ENCODE results near the gene ENTR1. TPM values are rescaled to one million over a fixed set of nuclear protein-coding genes. Genes with fewer than 3 reads are reported as not detected.

Gene ENTR1
- total RNA-seq, 1 donor from 2014 or later, result 34.9 TPM

GRCh38 chr9:136386018-136386417 lies 24.4 kb downstream of the ENTR1 start:
- no peaks in the 10 kb centered on the region for H3K4me1 Mint-ChIP-seq
- H3K4me3 ChIP-seq, result no peak overlapping the region
- TF ChIP-seq CTCF (IDR thresholded peaks at IDR 0.05) (no peak), EZH2phosphoT487 (IDR thresholded peaks at IDR 0.05) (no peak), EZH2 (IDR thresholded peaks at IDR 0.05) (no peak)
- H3K36me3 ChIP-seq, result peaks cover 3% of the 10 kb centered on the region
- H3K27ac ChIP-seq, result no peak overlapping the region
- no peaks in the 10 kb centered on the region for H3K27me3 Mint-ChIP-seq (ENCODE audit: insufficient read depth, low read depth)
- H3K9ac ChIP-seq, result no peak overlapping the region
- peaks cover 16% of the 10 kb centered on the region for H3K36me3 Mint-ChIP-seq
- H3K9me3 Mint-ChIP-seq, result no peaks in the 10 kb centered on the region
- H2AFZ ChIP-seq (replicated peaks), result no peak overlapping the region
- H3K4me3 Mint-ChIP-seq, result no peak overlapping the region
- DNase-seq (ENCODE audit: low spot score), result no peak
- H3K9me3 ChIP-seq (ENCODE audit: low read depth), result no peaks in the 10 kb centered on the region
- no peaks in the 10 kb centered on the region for H3K4me1 ChIP-seq
- H4K20me1 ChIP-seq (ENCODE audit: low read depth), result no peaks in the 10 kb centered on the region
- H3K27me3 ChIP-seq, result no peaks in the 10 kb centered on the region
- no peak overlapping the region for H3K4me2 ChIP-seq
- H3F3A ChIP-seq (ENCODE audit: low read depth), result no peaks in the 10 kb centered on the region
- H3K79me2 ChIP-seq (ENCODE audit: low read depth), result no peaks in the 10 kb centered on the region
- no peak overlapping the region for H3K27ac Mint-ChIP-seq

- Histone ChIP-seq H3K4me1 (no peaks in the 10 kb centered on the region), H2AFZ (replicated peaks) (no peak overlapping the region), H4K20me1 (ENCODE audit: low read depth) (no peaks in the 10 kb centered on the region), H3K27ac (no peak overlapping the region), H3K27me3 (no peaks in the 10 kb centered on the region), H3K4me2 (no peak overlapping the region), H3K79me2 (ENCODE audit: low read depth) (no peaks in the 10 kb centered on the region), H3K4me3 (no peak overlapping the region), H3K36me3 (peaks cover 3% of the 10 kb centered on the region), H3K9ac (no peak overlapping the region), H3F3A (ENCODE audit: low read depth) (no peaks in the 10 kb centered on the region), H3K9me3 (ENCODE audit: low read depth) (no peaks in the 10 kb centered on the region)
- TF ChIP-seq EZH2phosphoT487 (IDR thresholded peaks at IDR 0.05), result no peak
- no peak for TF ChIP-seq CTCF (IDR thresholded peaks at IDR 0.05)
- TF ChIP-seq EZH2 (IDR thresholded peaks at IDR 0.05), result no peak
- Mint-ChIP-seq H3K27ac (no peak overlapping the region), H3K4me1 (no peaks in the 10 kb centered on the region), H3K4me3 (no peak overlapping the region), H3K9me3 (no peaks in the 10 kb centered on the region), H3K27me3 (ENCODE audit: insufficient read depth, low read depth) (peaks cover under 1% of the 10 kb centered on the region), H3K36me3 (peaks cover 16% of the 10 kb centered on the region)
- no peak for DNase-seq (ENCODE audit: low spot score)
Measured at GRCh38 chr9:136385015-136385414, 25.4 kb downstream of the ENTR1 start.

- Mint-ChIP-seq H3K27ac (no peak overlapping the region), H3K4me1 (no peaks in the 10 kb centered on the region), H3K27me3 (ENCODE audit: insufficient read depth, low read depth) (peaks cover 2% of the 10 kb centered on the region), H3K9me3 (no peaks in the 10 kb centered on the region), H3K36me3 (peaks cover 14% of the 10 kb centered on the region), H3K4me3 (no peak overlapping the region)
- no peaks in the 10 kb centered on the region for H3K27me3 ChIP-seq
- no peak overlapping the region for H3K4me3 ChIP-seq
- H3K9me3 ChIP-seq (ENCODE audit: low read depth), result no peaks in the 10 kb centered on the region
- no peaks in the 10 kb centered on the region for H4K20me1 ChIP-seq (ENCODE audit: low read depth)
- no peak for DNase-seq (ENCODE audit: low spot score)
- no peaks in the 10 kb centered on the region for H3K79me2 ChIP-seq (ENCODE audit: low read depth)
- H3K9ac ChIP-seq, result no peak overlapping the region
- TF ChIP-seq EZH2phosphoT487 (IDR thresholded peaks at IDR 0.05) (no peak), CTCF (IDR thresholded peaks at IDR 0.05) (no peak), EZH2 (IDR thresholded peaks at IDR 0.05) (no peak)
- no peak overlapping the region for H2AFZ ChIP-seq (replicated peaks)
- H3K27ac ChIP-seq, result no peak overlapping the region
- H3K4me1 ChIP-seq, result no peaks in the 10 kb centered on the region
- peaks cover 3% of the 10 kb centered on the region for H3K36me3 ChIP-seq
- no peak overlapping the region for H3K4me2 ChIP-seq
- no peaks in the 10 kb centered on the region for H3F3A ChIP-seq (ENCODE audit: low read depth)
Measured at GRCh38 chr9:136383436-136383835, 27.0 kb downstream of the ENTR1 start.
